GM23338 (cell line): ENCODE results near the gene OLA1.

Experiments
- CREB1 ChIP-seq: fragments of 250-450 bp; sonication (Bioruptor Pico); IDR thresholded peaks from 2 replicates; pipeline ENCODE4 v1.5.0; 2020; ENCODE audit warnings: low read depth, mild to moderate bottlenecking, moderate library complexity
- EZH2 ChIP-seq: fragments of 200-600 bp; sonication (generic); IDR thresholded peaks from one replicate; pipeline ENCODE4 v1.8.0; 2017; ENCODE audit warnings: antibody characterized with exemption, mild to moderate bottlenecking, low read depth; ENCODE audit not compliant: unreplicated experiment
- EZH2phosphoT487 ChIP-seq: fragments of 200-600 bp; sonication (generic); IDR thresholded peaks from one replicate; pipeline ENCODE4 v1.8.1; 2018; ENCODE audit warnings: antibody characterized with exemption; ENCODE audit not compliant: unreplicated experiment
- JUNB ChIP-seq: IDR thresholded peaks from one replicate; pipeline ENCODE4 v1.6.1; 2016; ENCODE audit warnings: antibody characterized with exemption; ENCODE audit not compliant: unreplicated experiment
- POLR2AphosphoS5 ChIP-seq: IDR thresholded peaks from 2 replicates; pipeline ENCODE4 v1.6.1; 2016; ENCODE audit warnings: antibody characterized with exemption, low read depth
- REST ChIP-seq: IDR thresholded peaks from one replicate; pipeline ENCODE4 v1.6.1; 2018; ENCODE audit warnings: antibody characterized with exemption; ENCODE audit not compliant: unreplicated experiment
- ZNF331 ChIP-seq: fragments of 250-450 bp; sonication (Bioruptor Pico); IDR thresholded peaks from 2 replicates; pipeline ENCODE4 v1.5.0; 2020; ENCODE audit warnings: low read depth, mild to moderate bottlenecking, moderate library complexity
- TF ChIP-seq, protein P1 (sequence below), 2 experiments: fragments of 200-600 bp in 1 of 2; sonication (generic) in 1 of 2; conservative IDR thresholded peaks; 2 replicates each; pipeline versions ENCODE4 v1.5.1 to v1.6.1; 2016 to 2017; ENCODE audit warnings: antibody characterized with exemption in 2 of 2, low read depth in 2 of 2, mild to moderate bottlenecking in 2 of 2, moderate library complexity in 1 of 2

DNA sequence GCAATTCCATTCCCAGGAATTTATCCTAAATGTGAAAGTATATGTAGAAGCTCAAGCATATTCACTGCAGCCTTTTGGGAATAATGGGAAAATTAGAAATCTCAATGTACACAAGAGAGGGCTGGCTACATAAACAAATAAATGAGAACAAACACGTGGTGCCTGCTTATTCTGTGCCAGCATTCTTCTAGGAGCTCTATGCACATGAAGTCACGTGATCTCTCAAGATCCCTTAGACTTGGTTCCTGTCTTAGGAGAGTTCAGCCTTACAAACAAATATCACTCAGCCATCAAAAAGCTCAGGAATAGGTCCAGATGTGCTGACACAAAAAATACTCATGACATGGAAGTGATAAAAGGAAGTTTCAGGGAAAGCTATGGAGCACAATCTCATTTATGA is 190.3 kb downstream of the OLA1 start:
- TF ChIP-seq, protein P1, sequence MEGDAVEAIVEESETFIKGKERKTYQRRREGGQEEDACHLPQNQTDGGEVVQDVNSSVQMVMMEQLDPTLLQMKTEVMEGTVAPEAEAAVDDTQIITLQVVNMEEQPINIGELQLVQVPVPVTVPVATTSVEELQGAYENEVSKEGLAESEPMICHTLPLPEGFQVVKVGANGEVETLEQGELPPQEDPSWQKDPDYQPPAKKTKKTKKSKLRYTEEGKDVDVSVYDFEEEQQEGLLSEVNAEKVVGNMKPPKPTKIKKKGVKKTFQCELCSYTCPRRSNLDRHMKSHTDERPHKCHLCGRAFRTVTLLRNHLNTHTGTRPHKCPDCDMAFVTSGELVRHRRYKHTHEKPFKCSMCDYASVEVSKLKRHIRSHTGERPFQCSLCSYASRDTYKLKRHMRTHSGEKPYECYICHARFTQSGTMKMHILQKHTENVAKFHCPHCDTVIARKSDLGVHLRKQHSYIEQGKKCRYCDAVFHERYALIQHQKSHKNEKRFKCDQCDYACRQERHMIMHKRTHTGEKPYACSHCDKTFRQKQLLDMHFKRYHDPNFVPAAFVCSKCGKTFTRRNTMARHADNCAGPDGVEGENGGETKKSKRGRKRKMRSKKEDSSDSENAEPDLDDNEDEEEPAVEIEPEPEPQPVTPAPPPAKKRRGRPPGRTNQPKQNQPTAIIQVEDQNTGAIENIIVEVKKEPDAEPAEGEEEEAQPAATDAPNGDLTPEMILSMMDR (conservative IDR thresholded peaks at IDR 0.05; ENCODE audit: low read depth in 2 of 2): no peak
- no peak for TF ChIP-seq REST
- TF ChIP-seq POLR2AphosphoS5: no peak
- TF ChIP-seq EZH2phosphoT487: no peak
- TF ChIP-seq CREB1 (CRISPR knock-in tag): no peak
- no peak for TF ChIP-seq EZH2
- no peak for TF ChIP-seq JUNB
- TF ChIP-seq ZNF331: no peak
